ENCODE measurements around the gene STON1.
"Not testable (repeated sequence)": the region's sequence is repeated elsewhere in the genome, so short reads cannot be mapped to it uniquely, and the experiment has no call there.

STON1 gene

GRCh38 chr2:48574353-48575287, 44.7 kb downstream of the STON1 start:
- DNase-seq, result no peak

GRCh38 chr2:48578313-48578712, 48.4 kb downstream of the STON1 start:
- no peak for DNase-seq

GRCh38 chr2:48583961-48584360, 54.0 kb downstream of the STON1 start:
- no peak for DNase-seq

- no peak for DNase-seq
Measured at GRCh38 chr2:48584551-48584950, 54.6 kb downstream of the STON1 start.

DNA sequence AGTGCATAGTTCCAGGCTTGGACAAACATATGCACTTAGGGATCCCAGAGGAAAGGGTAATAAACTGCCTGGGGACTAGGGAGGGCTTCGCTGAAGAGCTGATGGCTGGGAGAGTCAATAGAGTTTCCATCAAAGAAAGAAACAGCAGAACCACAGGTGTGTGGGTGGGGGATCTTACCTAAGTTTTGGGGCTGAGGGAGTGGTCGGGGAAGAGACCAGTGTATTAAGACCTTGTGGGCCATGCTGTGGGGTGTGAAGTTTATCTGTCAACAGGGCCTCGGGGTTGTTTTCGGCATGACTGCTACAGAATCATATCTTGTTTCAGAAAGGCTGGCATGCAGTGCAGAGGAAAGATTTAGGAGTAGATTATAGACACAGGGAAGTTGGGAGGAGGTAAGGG, 56.5 kb downstream of the STON1 start:
- no peak for DNase-seq

GRCh38 chr2:48587560-48587959, 57.6 kb downstream of the STON1 start:
- no peak for DNase-seq

GRCh38 chr2:48587961-48588360, 58.0 kb downstream of the STON1 start:
- DNase-seq, result no peak

DNA sequence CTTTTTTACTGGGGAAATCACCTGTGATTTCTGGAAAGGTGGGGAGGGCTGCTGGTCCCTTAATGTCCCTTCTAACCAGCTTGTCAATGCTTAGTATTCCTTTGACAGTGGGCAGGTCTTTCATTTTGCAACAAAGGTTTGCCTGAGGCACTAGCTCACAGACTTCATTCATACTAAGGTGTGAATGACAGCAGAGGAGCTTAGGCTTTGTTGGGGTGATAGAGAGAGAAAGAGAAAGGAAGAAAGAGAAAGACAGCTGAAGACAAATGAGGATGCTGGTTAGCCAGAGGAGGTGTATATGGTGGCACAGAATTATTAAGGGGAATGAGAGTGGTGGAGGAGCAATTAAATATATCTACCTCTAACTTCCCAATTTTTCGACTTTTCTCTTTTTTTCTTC, 58.8 kb downstream of the STON1 start:
- no peak for DNase-seq

- no peak for DNase-seq
Measured at GRCh38 chr2:48589170-48589767, 59.3 kb downstream of the STON1 start.

GRCh38 chr2:48590017-48590416, 60.1 kb downstream of the STON1 start:
- no peak for DNase-seq

GRCh38 chr2:48592067-48592466, 62.1 kb downstream of the STON1 start:
- no peak for DNase-seq

- DNase-seq, result not testable (repeated sequence)
Measured at GRCh38 chr2:48596751-48597150, 66.8 kb downstream of the STON1 start.

DNA sequence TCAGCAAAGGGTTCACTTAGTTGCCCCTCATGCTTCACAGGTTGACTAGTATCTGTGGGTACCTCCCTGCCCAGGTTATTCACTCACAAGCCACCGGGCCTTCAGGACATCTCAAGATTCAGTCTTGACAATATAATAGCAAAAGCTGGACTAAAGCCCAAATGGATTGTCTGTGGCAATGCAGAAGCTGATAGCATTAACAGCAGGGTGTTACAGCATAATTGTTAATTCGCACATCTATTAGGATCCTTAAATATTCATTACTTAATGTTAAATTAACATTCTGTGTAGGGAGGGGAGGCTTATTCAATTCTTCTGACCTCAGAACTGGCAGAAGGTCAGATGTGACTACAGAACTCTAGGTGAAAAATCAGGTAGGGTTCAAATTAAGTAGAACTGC, 67.5 kb downstream of the STON1 start:
- no peak for DNase-seq

- DNase-seq, result no peak
Measured at GRCh38 chr2:48600204-48600813, 70.4 kb downstream of the STON1 start.

DNA sequence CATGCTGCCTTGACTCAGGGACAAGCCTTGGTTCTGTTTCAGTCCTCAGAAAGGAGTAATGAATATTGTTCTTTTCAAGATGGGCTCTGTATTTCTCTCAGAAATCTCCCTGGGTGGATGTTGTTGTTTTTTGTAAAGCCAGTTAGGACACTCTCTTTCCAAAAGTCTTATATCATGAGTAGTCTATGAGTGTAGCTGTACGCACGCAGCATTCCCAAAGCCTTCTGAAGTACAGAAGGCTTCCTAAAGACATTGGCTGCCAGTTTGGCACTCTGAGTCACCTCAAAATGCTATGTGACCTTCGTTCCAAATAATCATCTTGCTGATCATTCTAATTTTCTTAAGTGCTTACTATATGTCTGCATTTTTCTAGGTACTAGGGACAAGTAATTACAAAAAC, 71.0 kb downstream of the STON1 start:
- DNase-seq, result no peak

- no peak for DNase-seq
Measured at GRCh38 chr2:48601349-48601748, 71.4 kb downstream of the STON1 start.

- DNase-seq, result no peak
Measured at GRCh38 chr2:48605482-48606175, 75.7 kb downstream of the STON1 start.

DNA sequence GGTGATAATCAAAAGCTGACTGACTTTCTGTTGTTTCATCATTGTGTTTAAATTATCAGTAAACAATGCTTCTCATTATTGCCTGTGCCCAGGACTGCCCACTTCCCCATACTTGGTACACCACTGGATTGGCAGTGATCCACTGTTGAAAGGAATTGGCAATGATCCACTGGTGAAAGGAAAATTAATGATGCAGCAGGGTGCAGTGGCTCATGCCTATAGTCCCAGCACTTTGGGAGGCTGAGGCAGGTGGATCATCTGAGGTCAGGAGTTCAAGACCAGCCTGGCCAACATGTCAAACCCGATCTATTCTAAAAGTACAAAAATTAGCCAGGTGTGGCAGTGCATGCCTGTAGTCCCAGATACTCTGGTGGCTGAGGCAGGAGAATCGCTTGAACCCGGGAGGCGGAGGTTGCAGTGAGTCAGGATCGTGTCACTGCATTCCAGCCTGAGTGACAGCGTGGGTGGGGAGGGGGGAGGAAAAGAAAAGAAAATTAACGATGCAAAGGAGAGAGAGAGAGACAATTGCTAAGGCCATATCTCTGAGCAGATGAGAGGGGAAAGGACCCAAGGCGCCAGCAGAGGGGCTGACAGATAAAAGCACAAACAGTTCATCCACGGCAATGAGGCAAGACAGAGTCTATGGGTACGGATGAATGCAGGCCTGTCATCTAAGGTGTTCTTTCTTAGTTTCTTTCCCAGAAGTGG, 77.5 kb downstream of the STON1 start:
- no peak for DNase-seq

DNA sequence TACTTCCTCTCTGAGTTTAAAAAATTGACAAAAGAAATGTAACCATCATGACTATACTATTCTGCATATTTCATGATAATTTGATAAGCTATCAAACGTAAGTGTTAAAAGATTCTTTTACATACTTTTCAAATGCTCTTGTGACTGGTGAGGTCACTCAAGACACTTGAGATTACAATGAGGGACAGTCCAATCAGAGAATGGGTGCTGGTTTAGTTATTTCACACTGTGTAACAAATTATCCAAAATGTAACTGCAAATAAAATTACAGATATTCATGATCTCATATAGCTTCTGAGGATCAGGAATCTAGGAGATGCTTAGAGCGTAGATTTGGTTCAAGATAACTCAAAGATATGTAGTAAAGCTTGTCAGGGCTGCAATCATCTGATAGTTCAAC, 83.3 kb downstream of the STON1 start:
- DNase-seq, result no peak

DNA sequence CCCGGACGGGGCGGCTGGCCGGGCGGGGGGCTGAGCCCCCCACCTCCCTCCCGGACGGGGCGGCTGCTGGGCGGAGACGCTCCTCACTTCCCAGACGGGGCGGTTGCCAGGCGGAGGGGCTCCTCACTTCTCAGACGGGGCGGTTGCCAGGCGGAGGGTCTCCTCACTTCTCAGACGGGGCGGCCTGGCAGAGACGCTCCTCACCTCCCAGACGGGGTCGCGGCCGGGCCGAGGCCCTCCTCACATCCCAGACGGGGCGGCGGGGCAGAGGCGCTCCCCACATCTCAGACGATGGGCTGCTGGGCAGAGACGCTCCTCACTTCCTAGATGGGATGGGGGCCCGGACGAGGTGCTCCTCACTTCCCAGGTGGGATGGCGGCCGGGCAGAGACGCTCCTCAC, 84.6 kb downstream of the STON1 start:
- DNase-seq, result not testable (repeated sequence)

DNA sequence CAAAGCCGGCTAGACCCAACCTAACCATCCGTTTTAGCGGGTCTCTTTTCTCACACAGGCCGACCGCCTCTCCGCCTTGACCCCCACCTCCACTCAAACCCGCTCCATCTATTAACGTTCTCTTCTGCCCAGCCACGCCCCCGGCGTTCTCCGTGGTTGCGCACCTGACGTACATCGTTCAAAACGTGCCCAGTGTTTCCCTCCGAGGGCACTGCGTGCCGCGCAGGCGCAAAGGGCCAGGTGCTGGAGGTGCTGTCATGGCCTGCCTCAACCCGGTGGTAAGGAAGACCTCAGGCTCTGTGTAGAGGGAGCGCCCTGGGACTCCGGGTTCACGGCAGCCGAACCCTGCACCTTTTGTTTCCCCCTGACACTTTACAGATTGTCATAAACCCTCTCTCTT, 87.7 kb downstream of the STON1 start, which contains the start of gene GTF2A1L:
Gene GTF2A1L, plus strand, starts transcription at position 239 of the 400 bp plus-strand sequence. Its CDS starts 19 bp downstream, at position 258.
- DNase-seq, result no peak

DNA sequence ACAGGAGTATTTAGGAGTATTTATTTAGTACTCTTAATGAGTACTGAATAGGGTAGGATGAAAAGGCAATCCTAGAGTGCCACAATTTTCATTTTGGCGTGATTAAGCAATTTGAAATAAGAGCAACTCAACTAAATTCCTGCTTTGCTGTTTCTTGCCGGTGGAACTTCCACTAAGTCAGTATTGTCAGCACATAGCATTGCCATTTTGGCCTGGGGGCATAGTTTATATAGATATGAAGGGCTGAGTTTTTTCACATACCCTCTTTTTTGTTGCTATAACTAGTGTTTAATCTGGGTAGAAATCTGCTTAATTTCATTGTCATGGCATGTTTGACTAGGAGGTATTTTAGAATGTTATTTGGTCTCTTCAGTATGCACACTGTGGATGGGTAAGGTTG, 89.6 kb downstream of the STON1 start:
- DNase-seq, result no peak

Measured in effector CD8-positive, alpha-beta T cell (primary cell).